Right forelimb (tissue), 1 donor: ENCODE results near the gene LRP6.

Source experiments
- DNase-seq: peaks from one replicate; pipeline ENCODE4 v3.0.0-alpha.2; 2018

Gene LRP6

GRCh38 chr12:12068751-12069150 lies 198.1 kb downstream of the LRP6 start:
- DNase-seq = no peak
